Measurements from ENCODE around the gene TMEM135. TPM values are rescaled to one million over a fixed set of nuclear protein-coding genes. Genes with fewer than 3 reads are reported as not detected.
"Not testable (repeated sequence)": the region's sequence is repeated elsewhere in the genome, so short reads cannot be mapped to it uniquely, and the experiment has no call there.

Gene TMEM135
- total RNA-seq, 1 donor from 2014 or later = 16.4 TPM

- peak overlapping the region; percentile 28 for H3K27ac ChIP-seq (replicated peaks)
- intact Hi-C loops (cut with micrococcal nuclease) = no loop called here
- H3K36me3 ChIP-seq = no peaks in the 10 kb centered on the region
- TF ChIP-seq CTCF (IDR thresholded peaks at IDR 0.05; ENCODE audit: borderline replicate concordance) = no peak
- H3K4me3 ChIP-seq = no peak overlapping the region
- H3K27me3 ChIP-seq (ENCODE audit: low read depth) = no peaks in the 10 kb centered on the region
- peaks cover 26% of the 10 kb centered on the region for H3K4me1 ChIP-seq
- DNase-seq = no peak
- no peaks in the 10 kb centered on the region for H3K9me3 ChIP-seq (replicated peaks)
Measured at GRCh38 chr11:87150936-87151335, 113.2 kb downstream of the TMEM135 start.

- H3K4me1 ChIP-seq = peaks cover 28% of the 10 kb centered on the region
- TF ChIP-seq CTCF (IDR thresholded peaks at IDR 0.05; ENCODE audit: borderline replicate concordance) = no peak
- no peaks in the 10 kb centered on the region for H3K36me3 ChIP-seq
- H3K27me3 ChIP-seq (ENCODE audit: low read depth) = no peaks in the 10 kb centered on the region
- intact Hi-C loops (cut with micrococcal nuclease) = no loop called here
- H3K27ac ChIP-seq (replicated peaks) = no peak overlapping the region
- no peak for DNase-seq
- H3K4me3 ChIP-seq = no peak overlapping the region
- no peaks in the 10 kb centered on the region for H3K9me3 ChIP-seq (replicated peaks)
Measured at GRCh38 chr11:87154246-87154645, 116.5 kb downstream of the TMEM135 start.

- H3K9me3 ChIP-seq (replicated peaks) = no peaks in the 10 kb centered on the region
- H3K4me1 ChIP-seq = peaks cover 20% of the 10 kb centered on the region
- intact Hi-C loops (cut with micrococcal nuclease) = no loop called here
- no peaks in the 10 kb centered on the region for H3K27me3 ChIP-seq (ENCODE audit: low read depth)
- DNase-seq = no peak
- no peak overlapping the region for H3K4me3 ChIP-seq
- no peaks in the 10 kb centered on the region for H3K36me3 ChIP-seq
- no peak for TF ChIP-seq CTCF (IDR thresholded peaks at IDR 0.05; ENCODE audit: borderline replicate concordance)
- no peak overlapping the region for H3K27ac ChIP-seq (replicated peaks)
Measured at GRCh38 chr11:87156970-87157369, 119.2 kb downstream of the TMEM135 start.

- Histone ChIP-seq H3K9me3 (replicated peaks) (peaks cover 36% of the 10 kb centered on the region), H3K4me1 (peaks cover 13% of the 10 kb centered on the region)
- H3K27me3 ChIP-seq (ENCODE audit: low read depth); intact Hi-C loops (cut with micrococcal nuclease); DNase-seq; H3K36me3 ChIP-seq; H3K4me3 ChIP-seq; H3K27ac ChIP-seq (replicated peaks): not testable (repeated sequence)
Measured at GRCh38 chr11:87169076-87169475, 131.3 kb downstream of the TMEM135 start.

GRCh38 chr11:87173185-87174039 lies 135.7 kb downstream of the TMEM135 start:
- peaks cover 21% of the 10 kb centered on the region for H3K9me3 ChIP-seq (replicated peaks)
- no peak overlapping the region for H3K4me3 ChIP-seq
- H3K27me3 ChIP-seq (ENCODE audit: low read depth) = no peaks in the 10 kb centered on the region
- H3K4me1 ChIP-seq = peaks cover 26% of the 10 kb centered on the region
- intact Hi-C loops (cut with micrococcal nuclease) = no loop called here
- peaks cover 8% of the 10 kb centered on the region for H3K36me3 ChIP-seq
- H3K27ac ChIP-seq (replicated peaks) = no peak overlapping the region
- TF ChIP-seq CTCF (IDR thresholded peaks at IDR 0.05; ENCODE audit: borderline replicate concordance) = no peak
- DNase-seq = no peak

- H3K36me3 ChIP-seq = peaks cover 8% of the 10 kb centered on the region
- intact Hi-C loops (cut with micrococcal nuclease) = no loop called here
- peaks cover 11% of the 10 kb centered on the region for H3K9me3 ChIP-seq (replicated peaks)
- no peak overlapping the region for H3K27ac ChIP-seq (replicated peaks)
- H3K27me3 ChIP-seq (ENCODE audit: low read depth) = no peaks in the 10 kb centered on the region
- DNase-seq = no peak
- peaks cover 26% of the 10 kb centered on the region for H3K4me1 ChIP-seq
- H3K4me3 ChIP-seq = no peak overlapping the region
- TF ChIP-seq CTCF (IDR thresholded peaks at IDR 0.05; ENCODE audit: borderline replicate concordance) = no peak
Measured at GRCh38 chr11:87174870-87175269, 137.1 kb downstream of the TMEM135 start.
